ENCODE data around the gene CAMKK1. TPM values are rescaled to one million over a fixed set of nuclear protein-coding genes. Genes with fewer than 3 reads are reported as not detected.

The CAMKK1 gene
- total RNA-seq, 2 experiments from 2014 or later, result 1.4 to 1.8 TPM

DNA sequence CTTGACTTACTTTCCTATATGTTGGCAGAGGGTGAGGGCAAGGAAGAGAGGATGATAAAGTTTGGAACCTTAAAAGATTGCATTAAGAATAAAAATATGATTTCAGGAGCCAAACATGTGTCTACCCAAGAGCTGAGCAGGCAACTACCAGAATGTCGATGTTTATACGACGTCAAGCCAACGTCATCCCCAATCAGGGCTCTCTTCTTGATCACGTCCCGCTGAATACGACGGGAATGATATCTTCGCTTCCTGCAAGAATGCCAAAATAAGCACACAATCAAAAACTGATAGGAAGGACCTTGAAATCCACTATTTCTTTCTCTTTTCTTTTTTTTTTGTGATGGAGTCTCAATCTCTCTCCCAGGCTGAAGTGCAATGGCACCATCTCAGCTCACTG lies 71.8 kb downstream of the CAMKK1 start:
- Mint-ChIP-seq H3K27me3 (no peaks in the 10 kb centered on the region), H3K4me1 (peaks cover 5% of the 10 kb centered on the region), H3K4me3 (no peak overlapping the region), H3K9me3 (no peaks in the 10 kb centered on the region), H3K36me3 (ENCODE audit: low read depth) (peaks cover 65% of the 10 kb centered on the region), H3K27ac (no peak overlapping the region)
- CTCF ChIA-PET, result interaction anchor here (0.6 to 1.4 kb wide), 2 partner anchors 59 to 84 kb away, joined by 4 to 6 read pairs; no protein-coding TSS in a partner anchor
- POLR2A ChIA-PET, result interaction anchor here (1.0 kb wide), 1 partner anchor 83 kb away, joined by 6 read pairs; no protein-coding TSS in a partner anchor
- DNase-seq, result no peak

- no peak for DNase-seq
- Mint-ChIP-seq H3K4me1 (peaks cover 2% of the 10 kb centered on the region), H3K4me3 (no peak overlapping the region), H3K9me3 (no peaks in the 10 kb centered on the region), H3K36me3 (ENCODE audit: low read depth) (peaks cover 67% of the 10 kb centered on the region), H3K27me3 (no peaks in the 10 kb centered on the region), H3K27ac (no peak overlapping the region)
- ChIA-PET CTCF (interaction anchor here (3.5 kb wide), 1 partner anchor 81 kb away, joined by 25 read pairs; no protein-coding TSS in a partner anchor), POLR2A (no interaction called here)
These were observed 74.1 kb downstream of the CAMKK1 start for GRCh38 chr17:3818786-3819185.

- no peak for DNase-seq
- Mint-ChIP-seq H3K27me3 (no peaks in the 10 kb centered on the region), H3K27ac (no peak overlapping the region), H3K36me3 (ENCODE audit: low read depth) (peaks cover 69% of the 10 kb centered on the region), H3K9me3 (no peaks in the 10 kb centered on the region), H3K4me3 (no peak overlapping the region), H3K4me1 (peaks cover 2% of the 10 kb centered on the region)
- CTCF ChIA-PET, result interaction anchor here (2.0 to 3.5 kb wide), 3 partner anchors 10 to 81 kb away, joined by 5 to 25 read pairs (median 11); partner anchors contain the start of gene NCBP3
- POLR2A ChIA-PET, result no interaction called here
These were observed 74.8 kb downstream of the CAMKK1 start for GRCh38 chr17:3817851-3818605.

DNA sequence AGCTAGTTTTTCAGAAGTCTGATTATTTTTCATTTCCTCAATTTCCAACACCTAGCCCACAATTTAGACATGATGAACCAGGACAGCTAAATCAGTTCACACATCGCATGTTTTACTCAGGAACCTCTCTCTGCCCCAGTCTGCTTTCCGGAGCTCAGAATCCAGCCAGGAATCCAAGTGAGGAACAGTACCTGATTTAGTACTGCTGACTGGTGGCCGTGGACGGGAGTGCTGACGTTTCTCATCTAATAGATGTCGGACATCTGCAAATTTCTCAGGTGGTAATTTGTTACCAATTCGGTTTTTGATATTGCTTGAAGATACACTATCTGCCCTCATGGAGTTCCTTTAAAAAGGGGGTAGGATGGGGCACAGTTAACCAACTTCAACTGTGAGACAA lies 76.9 kb downstream of the CAMKK1 start:
- Mint-ChIP-seq H3K27ac (no peak overlapping the region), H3K4me1 (peaks cover 2% of the 10 kb centered on the region), H3K27me3 (no peaks in the 10 kb centered on the region), H3K36me3 (ENCODE audit: low read depth) (peaks cover 63% of the 10 kb centered on the region), H3K4me3 (no peak overlapping the region), H3K9me3 (no peaks in the 10 kb centered on the region)
- POLR2A ChIA-PET, result no interaction called here
- CTCF ChIA-PET, result interaction anchor here (0.8 to 3.5 kb wide), 3 partner anchors 12 to 79 kb away, joined by 3 to 25 read pairs (median 11); partner anchors contain the start of gene NCBP3
- DNase-seq, result no peak

DNA sequence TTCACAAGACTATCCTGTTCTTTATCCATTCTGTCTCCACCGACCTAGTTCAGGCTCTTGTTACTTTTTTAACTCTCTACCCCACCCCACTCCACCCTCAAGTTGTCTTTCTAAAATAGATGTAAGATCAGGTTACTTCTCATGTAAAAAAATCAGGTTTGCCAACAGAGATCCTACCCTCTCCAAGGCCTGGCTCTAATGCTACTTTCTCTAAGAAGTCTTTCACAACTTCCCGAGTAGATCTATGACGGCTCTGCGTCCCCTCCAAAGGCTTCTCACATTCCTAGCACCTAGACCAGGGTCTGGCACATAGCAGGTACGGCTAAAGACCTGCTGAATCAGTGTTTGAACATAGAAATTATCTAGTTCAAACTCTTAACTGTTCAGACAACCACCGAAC lies 77.7 kb downstream of the CAMKK1 start:
- H3K4me3 Mint-ChIP-seq, result no peak overlapping the region
- peaks cover 61% of the 10 kb centered on the region for H3K36me3 Mint-ChIP-seq (ENCODE audit: low read depth)
- DNase-seq, result no peak
- ChIA-PET POLR2A (no interaction called here), CTCF (interaction anchor here (3.0 to 3.5 kb wide), 2 partner anchors 31 to 78 kb away, joined by 11 to 25 read pairs; partner anchors contain the start of gene NCBP3)
- H3K27me3 Mint-ChIP-seq, result no peaks in the 10 kb centered on the region
- H3K9me3 Mint-ChIP-seq, result no peaks in the 10 kb centered on the region
- peaks cover 2% of the 10 kb centered on the region for H3K4me1 Mint-ChIP-seq
- no peak overlapping the region for H3K27ac Mint-ChIP-seq

- Mint-ChIP-seq H3K36me3 (ENCODE audit: low read depth) (peaks cover 65% of the 10 kb centered on the region), H3K9me3 (no peaks in the 10 kb centered on the region), H3K27ac (no peak overlapping the region), H3K4me1 (peaks cover 2% of the 10 kb centered on the region), H3K4me3 (no peak overlapping the region), H3K27me3 (no peaks in the 10 kb centered on the region)
- DNase-seq, result no peak
- ChIA-PET POLR2A (no interaction called here), CTCF (no interaction called here)
These were observed 78.5 kb downstream of the CAMKK1 start for GRCh38 chr17:3814361-3814760.

GRCh38 chr17:3813171-3813570 lies 79.7 kb downstream of the CAMKK1 start:
- ChIA-PET CTCF (no interaction called here), POLR2A (no interaction called here)
- Mint-ChIP-seq H3K27me3 (no peaks in the 10 kb centered on the region), H3K36me3 (ENCODE audit: low read depth) (peaks cover 61% of the 10 kb centered on the region), H3K27ac (no peak overlapping the region), H3K4me3 (no peak overlapping the region), H3K9me3 (no peaks in the 10 kb centered on the region), H3K4me1 (peaks cover 6% of the 10 kb centered on the region)
- DNase-seq, result no peak

- no peak for DNase-seq
- H3K27ac Mint-ChIP-seq, result no peak overlapping the region
- POLR2A ChIA-PET, result no interaction called here
- peaks cover 7% of the 10 kb centered on the region for H3K4me1 Mint-ChIP-seq
- no peak overlapping the region for H3K4me3 Mint-ChIP-seq
- CTCF ChIA-PET, result interaction anchor here (1.1 to 2.2 kb wide), 2 partner anchors 75 to 130 kb away, joined by 3 to 12 read pairs; no protein-coding TSS in a partner anchor
- H3K9me3 Mint-ChIP-seq, result no peaks in the 10 kb centered on the region
- H3K27me3 Mint-ChIP-seq, result no peaks in the 10 kb centered on the region
- H3K36me3 Mint-ChIP-seq (ENCODE audit: low read depth), result peaks cover 62% of the 10 kb centered on the region
These were observed 80.1 kb downstream of the CAMKK1 start for GRCh38 chr17:3812771-3813170.

GRCh38 chr17:3812284-3812683 lies 80.6 kb downstream of the CAMKK1 start:
- Mint-ChIP-seq H3K4me1 (peaks cover 7% of the 10 kb centered on the region), H3K36me3 (ENCODE audit: low read depth) (peaks cover 65% of the 10 kb centered on the region), H3K9me3 (no peaks in the 10 kb centered on the region), H3K4me3 (no peak overlapping the region), H3K27me3 (no peaks in the 10 kb centered on the region), H3K27ac (no peak overlapping the region)
- CTCF ChIA-PET, result interaction anchor here (0.8 to 2.2 kb wide), 3 partner anchors 51 to 130 kb away, joined by 3 to 12 read pairs (median 3); no protein-coding TSS in a partner anchor
- DNase-seq, result no peak
- POLR2A ChIA-PET, result interaction anchor here (2.0 kb wide), 1 partner anchor 13 kb away, joined by 7 read pairs; no protein-coding TSS in a partner anchor

Other genes with a start within 250 kb of the CAMKK1 start
- 10 to 100 TPM; 23.2 to 25.0 TPM for gene TAX1BP3, start 224.5 kb downstream of the CAMKK1 start, total RNA-seq
- gene EMC6, start 224.2 kb downstream of the CAMKK1 start, total RNA-seq, result 10 to 100 TPM; 40.4 to 41.6 TPM
- gene P2RX5, start 196.9 kb downstream of the CAMKK1 start, total RNA-seq, result 10 to 100 TPM; 30.8 to 31.1 TPM
- gene HASPIN, start 169.2 kb downstream of the CAMKK1 start, total RNA-seq, result 10 to 100 TPM; 23.8 to 25.2 TPM
- gene ITGAE, start 91.9 kb downstream of the CAMKK1 start, total RNA-seq, result 10 to 100 TPM; 20.0 to 22.0 TPM
- gene NCBP3, start 46.8 kb downstream of the CAMKK1 start, total RNA-seq, result 10 to 100 TPM; 42.8 to 43.9 TPM
- under 1 TPM; 0.45 to 0.65 TPM for gene P2RX1, start 23.4 kb upstream of the CAMKK1 start, total RNA-seq
- gene ATP2A3, start 71.4 kb upstream of the CAMKK1 start, total RNA-seq, result 100 to 1,000 TPM; 290 to 291 TPM
- gene ZZEF1, start 250.0 kb upstream of the CAMKK1 start, total RNA-seq, result 10 to 100 TPM; 52.1 to 54.9 TPM

Measured in activated CD4-positive, alpha-beta memory T cell treated with anti-CD3 and anti-CD28 coated beads, Interleukin-2, amount 10 ng/mL, durations not matched to agents 7 days and 5 days (primary cell).